Caco-2 (cell line): ENCODE measurements around the gene AOPEP. TPM values are rescaled to one million over a fixed set of nuclear protein-coding genes. Genes with fewer than 3 reads are reported as not detected.

ENCODE experiments used
- BruUV-seq: library from RNA; stranded (reverse); fragments of 400-500 nt; replicated peaks from 2 replicates; lab custom pipeline; 2021; lab: Mats Ljungman, UMichigan
- CTCF ChIA-PET: fragments of 300-600 bp; sonication (Branson Sonifier 250); formaldehyde crosslinking; loops from one replicate; lab custom pipeline; 2022; ENCODE audit warnings: antibody characterized with exemption; lab: Charles Lee
- POLR2A ChIA-PET: fragments of 300-600 bp; sonication (Branson Sonifier 250); formaldehyde crosslinking; loops from one replicate; lab custom pipeline; 2022; ENCODE audit warnings: antibody characterized with exemption; lab: Charles Lee
- DNase-seq, 2 experiments: peaks; one replicate each; pipeline versions ENCODE4 v3.0.0 to v3.0.0-alpha.2; 2020 to 2022
- H3K27me3 ChIP-seq: replicated peaks from 2 replicates; pipeline ENCODE4 v1.6.0; 2011; ENCODE audit warnings: low read length; ENCODE audit not compliant: control insufficient read depth, insufficient read depth
- H3K36me3 ChIP-seq: 2 replicates; pipeline ENCODE4 v1.5.1; 2011; ENCODE audit warnings: low read length; ENCODE audit not compliant: control insufficient read depth, insufficient read depth
- H3K4me1 ChIP-seq: fragments of 250-450 bp; sonication (Bioruptor Pico); 2 replicates; pipeline ENCODE4 v1.5.1; 2020; ENCODE audit warnings: mild to moderate bottlenecking
- H3K4me3 ChIP-seq: 2 replicates; pipeline ENCODE4 v1.5.1; 2011; ENCODE audit warnings: low read depth, mild to moderate bottlenecking, control low read depth, low read length
- H3K9me3 ChIP-seq: fragments of 250-450 bp; sonication (Bioruptor Pico); 2 replicates; pipeline ENCODE4 v1.5.1; 2020; ENCODE audit warnings: mild to moderate bottlenecking, moderate library complexity
- H3K27ac Mint-ChIP-seq: one replicate; pipeline ENCODE4 v1.8.0; 2022; ENCODE audit warnings: mixed read lengths; ENCODE audit not compliant: unreplicated experiment
- H3K27me3 Mint-ChIP-seq: one replicate; pipeline ENCODE4 v1.8.0; 2022; ENCODE audit warnings: mixed read lengths; ENCODE audit not compliant: insufficient read depth, unreplicated experiment
- H3K36me3 Mint-ChIP-seq: one replicate; pipeline ENCODE4 v1.8.0; 2022; ENCODE audit warnings: mild to moderate bottlenecking, mixed read lengths; ENCODE audit not compliant: insufficient read depth, unreplicated experiment
- H3K4me1 Mint-ChIP-seq: one replicate; pipeline ENCODE4 v1.8.0; 2022; ENCODE audit warnings: low read depth, mixed read lengths; ENCODE audit not compliant: unreplicated experiment
- H3K4me3 Mint-ChIP-seq: one replicate; pipeline ENCODE4 v1.8.0; 2022; ENCODE audit warnings: mild to moderate bottlenecking, moderate library complexity, mixed read lengths; ENCODE audit not compliant: unreplicated experiment
- H3K9me3 Mint-ChIP-seq: one replicate; pipeline ENCODE4 v1.8.0; 2022; ENCODE audit warnings: mixed read lengths; ENCODE audit not compliant: unreplicated experiment
- intact Hi-C: fragments of 100-400 bp; cut with micrococcal nuclease; formaldehyde crosslinking; loops from one replicate; pipeline ENCODE4 v1.10.0; 2022; ENCODE audit not compliant: unreplicated experiment
- total RNA-seq: library from RNA; stranded (reverse); gene quantifications from 2 replicates; pipeline ENCODE4 v1.2.3, GENCODE V29; 2022
- TF ChIP-seq, protein P1 (sequence below), 2 experiments: fragments of 200-600 bp in 1 of 2; IDR thresholded peaks; 1 replicate in 1 of 2; 2 replicates in 1 of 2; pipeline versions ENCODE4 v1.5.1 to v1.8.0; 2011 to 2022; ENCODE audit warnings: antibody characterized with exemption in 1 of 2, control low read depth in 1 of 2, inconsistent platforms in 1 of 2, low read depth in 1 of 2, low read length in 1 of 2, mild to moderate bottlenecking in 1 of 2, moderate library complexity in 1 of 2; ENCODE audit not compliant: insufficient read depth in 1 of 2, severe bottlenecking in 1 of 2, unreplicated experiment in 1 of 2

Gene AOPEP
- total RNA-seq, 1 experiment from 2014 or later = 63.3 TPM

DNA sequence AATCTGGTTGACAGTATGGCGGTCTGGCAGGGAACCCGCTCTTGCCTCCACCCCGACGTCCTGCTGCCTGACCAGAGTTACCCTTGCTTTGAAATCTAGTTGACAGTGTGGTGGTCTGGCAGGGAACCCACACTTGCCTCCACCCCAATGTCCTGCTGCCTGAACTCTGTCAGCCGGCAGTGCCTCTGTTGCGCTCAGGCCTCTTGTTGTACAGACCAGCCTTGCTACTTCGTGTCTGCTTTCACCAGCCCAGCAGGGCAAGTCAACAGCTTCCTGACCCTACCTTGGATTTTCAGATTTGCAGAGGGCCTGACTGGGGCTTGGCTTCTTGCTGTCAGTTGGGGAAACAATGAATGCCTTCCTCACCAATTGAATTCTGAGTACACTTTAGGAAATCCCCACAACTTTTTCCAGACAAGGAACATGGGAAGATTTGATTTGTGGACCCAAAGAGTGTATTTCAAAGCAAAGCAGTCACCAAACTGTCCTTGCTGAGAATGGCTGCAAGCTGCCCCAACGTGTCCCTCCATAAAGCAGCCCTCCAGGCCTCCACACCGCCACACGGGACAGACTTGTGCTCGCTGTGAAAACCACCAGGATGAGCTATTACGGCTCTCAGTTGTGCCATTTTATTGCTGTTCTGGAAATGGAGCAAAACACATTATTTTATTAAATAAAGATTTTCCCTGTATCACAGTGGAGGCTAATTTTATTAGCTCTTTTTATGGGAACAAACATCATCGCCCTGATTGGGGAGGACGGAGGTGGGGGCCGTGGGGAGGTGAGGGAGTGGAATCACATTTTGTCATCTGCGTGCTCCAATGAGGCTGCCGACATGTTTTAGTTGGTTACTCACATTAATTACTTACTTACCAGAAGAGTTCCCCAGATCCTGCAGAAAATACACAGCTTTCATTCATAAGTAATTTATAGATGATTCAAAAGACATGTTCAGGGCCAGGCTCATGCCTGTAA lies 189.3 kb downstream of the AOPEP start:
- Mint-ChIP-seq H3K9me3 (no peaks in the 10 kb centered on the region), H3K4me1 (peaks cover 60% of the 10 kb centered on the region), H3K36me3 (peaks cover 12% of the 10 kb centered on the region), H3K27ac (peak overlapping the region; percentile 89), H3K4me3 (no peak overlapping the region), H3K27me3 (no peaks in the 10 kb centered on the region)
- intact Hi-C loops = loop anchor here (2.0 to 10.0 kb wide), 2 partner anchors 15 to 131 kb away; no protein-coding TSS in a partner anchor
- DNase-seq = no peak
- H3K4me3 ChIP-seq = no peak overlapping the region
- ChIA-PET CTCF (no interaction called here), POLR2A (no interaction called here)
- no peaks in the 10 kb centered on the region for H3K27me3 ChIP-seq
- BruUV-seq = no TSS peak
- TF ChIP-seq, protein P1, sequence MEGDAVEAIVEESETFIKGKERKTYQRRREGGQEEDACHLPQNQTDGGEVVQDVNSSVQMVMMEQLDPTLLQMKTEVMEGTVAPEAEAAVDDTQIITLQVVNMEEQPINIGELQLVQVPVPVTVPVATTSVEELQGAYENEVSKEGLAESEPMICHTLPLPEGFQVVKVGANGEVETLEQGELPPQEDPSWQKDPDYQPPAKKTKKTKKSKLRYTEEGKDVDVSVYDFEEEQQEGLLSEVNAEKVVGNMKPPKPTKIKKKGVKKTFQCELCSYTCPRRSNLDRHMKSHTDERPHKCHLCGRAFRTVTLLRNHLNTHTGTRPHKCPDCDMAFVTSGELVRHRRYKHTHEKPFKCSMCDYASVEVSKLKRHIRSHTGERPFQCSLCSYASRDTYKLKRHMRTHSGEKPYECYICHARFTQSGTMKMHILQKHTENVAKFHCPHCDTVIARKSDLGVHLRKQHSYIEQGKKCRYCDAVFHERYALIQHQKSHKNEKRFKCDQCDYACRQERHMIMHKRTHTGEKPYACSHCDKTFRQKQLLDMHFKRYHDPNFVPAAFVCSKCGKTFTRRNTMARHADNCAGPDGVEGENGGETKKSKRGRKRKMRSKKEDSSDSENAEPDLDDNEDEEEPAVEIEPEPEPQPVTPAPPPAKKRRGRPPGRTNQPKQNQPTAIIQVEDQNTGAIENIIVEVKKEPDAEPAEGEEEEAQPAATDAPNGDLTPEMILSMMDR (IDR thresholded peaks at IDR 0.05; ENCODE audit: insufficient read depth in 1 of 2, low read depth in 1 of 2, low read length in 1 of 2, severe bottlenecking in 1 of 2, unreplicated experiment in 1 of 2) = no peak
- H3K4me1 ChIP-seq = peaks cover 92% of the 10 kb centered on the region
- H3K36me3 ChIP-seq = no peaks in the 10 kb centered on the region
- no peaks in the 10 kb centered on the region for H3K9me3 ChIP-seq

DNA sequence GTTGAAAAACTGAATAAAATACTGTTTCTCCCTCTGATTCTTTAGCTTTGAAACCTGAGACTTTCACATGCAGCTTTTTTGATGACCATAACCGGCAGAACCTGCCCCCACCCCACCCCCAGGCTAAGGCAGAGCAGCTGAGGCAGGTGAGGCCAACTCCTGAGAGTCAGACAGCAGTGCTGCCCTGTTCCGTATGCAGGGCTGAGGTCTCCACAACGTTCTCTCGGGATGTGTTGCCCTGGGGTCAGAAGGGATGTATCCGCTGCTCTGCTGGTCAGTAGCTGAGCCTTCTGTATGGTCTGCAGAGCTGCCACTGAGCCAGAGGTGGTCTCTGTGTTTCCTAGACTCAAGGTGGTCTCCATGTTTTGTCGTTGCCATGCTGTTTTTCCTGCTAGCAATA lies 190.5 kb downstream of the AOPEP start:
- DNase-seq = peak; percentile 76 to 84
- H3K36me3 Mint-ChIP-seq = peaks cover 12% of the 10 kb centered on the region
- no peaks in the 10 kb centered on the region for H3K27me3 ChIP-seq
- no TSS peak for BruUV-seq
- H3K27me3 Mint-ChIP-seq = no peaks in the 10 kb centered on the region
- H3K4me1 Mint-ChIP-seq = peaks cover 64% of the 10 kb centered on the region
- no peak overlapping the region for H3K4me3 Mint-ChIP-seq
- no peaks in the 10 kb centered on the region for H3K9me3 ChIP-seq
- intact Hi-C loops = loop anchor here (10.0 kb wide), 1 partner anchor 132 kb away; no protein-coding TSS in a partner anchor
- H3K4me1 ChIP-seq = peaks cover 90% of the 10 kb centered on the region
- no peaks in the 10 kb centered on the region for H3K9me3 Mint-ChIP-seq
- TF ChIP-seq, protein P1 (IDR thresholded peaks at IDR 0.05; ENCODE audit: insufficient read depth in 1 of 2, low read depth in 1 of 2, low read length in 1 of 2, severe bottlenecking in 1 of 2, unreplicated experiment in 1 of 2) = no peak
- CTCF ChIA-PET = interaction anchor here (0.6 kb wide), 1 partner anchor 254 kb away, joined by 5 read pairs; no protein-coding TSS in a partner anchor
- H3K36me3 ChIP-seq = no peaks in the 10 kb centered on the region
- POLR2A ChIA-PET = no interaction called here
- H3K4me3 ChIP-seq = no peak overlapping the region
- H3K27ac Mint-ChIP-seq = peak overlapping the region; percentile 39

DNA sequence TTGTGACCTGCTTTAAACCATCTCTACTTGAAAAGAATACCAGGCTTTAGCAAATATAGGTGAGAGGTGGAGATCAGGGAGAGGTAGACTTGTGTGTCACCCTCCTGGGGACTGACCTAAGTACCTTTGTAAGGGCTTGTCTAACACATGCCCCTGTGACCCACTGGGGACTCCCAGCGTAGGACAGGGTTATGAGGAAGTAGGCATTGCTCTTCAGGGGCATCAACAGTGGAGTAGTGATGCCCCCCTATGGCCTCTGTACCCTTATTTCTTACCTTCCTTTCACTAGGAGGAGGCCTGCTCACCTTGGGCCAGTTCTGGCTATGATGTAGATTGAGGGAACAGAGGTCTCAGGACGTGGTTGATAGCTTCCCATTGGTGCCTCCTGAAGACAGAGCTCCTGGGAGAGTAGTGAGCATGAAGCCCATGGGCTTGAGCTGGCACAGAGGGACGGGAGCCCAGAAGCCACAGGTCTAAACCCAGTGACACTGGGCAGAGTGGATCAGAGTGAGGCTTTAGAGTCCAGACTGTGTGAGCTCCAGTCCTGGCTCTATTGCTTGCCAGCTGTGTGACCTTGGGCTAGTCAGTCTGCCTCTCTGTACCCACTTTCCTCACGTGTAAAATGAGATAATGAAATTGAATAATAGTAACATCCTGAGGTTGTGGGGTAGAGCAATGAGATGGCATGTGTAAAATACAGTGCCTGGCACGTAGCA lies 191.7 kb downstream of the AOPEP start:
- Mint-ChIP-seq H3K27ac (peak overlapping the region; percentile 39), H3K4me3 (no peak overlapping the region), H3K4me1 (peaks cover 62% of the 10 kb centered on the region), H3K9me3 (no peaks in the 10 kb centered on the region), H3K27me3 (no peaks in the 10 kb centered on the region), H3K36me3 (peaks cover 19% of the 10 kb centered on the region)
- H3K27me3 ChIP-seq = no peaks in the 10 kb centered on the region
- no peak overlapping the region for H3K4me3 ChIP-seq
- BruUV-seq = no TSS peak
- CTCF ChIA-PET = no interaction called here
- DNase-seq = no peak
- peaks cover 90% of the 10 kb centered on the region for H3K4me1 ChIP-seq
- no peaks in the 10 kb centered on the region for H3K9me3 ChIP-seq
- intact Hi-C loops = loop anchor here (10.0 kb wide), 1 partner anchor 133 kb away; no protein-coding TSS in a partner anchor
- TF ChIP-seq, protein P1 (IDR thresholded peaks at IDR 0.05; ENCODE audit: insufficient read depth in 1 of 2, low read depth in 1 of 2, low read length in 1 of 2, severe bottlenecking in 1 of 2, unreplicated experiment in 1 of 2) = no peak
- POLR2A ChIA-PET = no interaction called here
- no peaks in the 10 kb centered on the region for H3K36me3 ChIP-seq
